ENCODE measurements around the gene S100PBP.

S100PBP gene

GRCh38 chr1:32817159-32817814, at the start of gene S100PBP, which contains the start of gene YARS1:
TSS of gene S100PBP (plus strand) at chr1:32817653. CDS start at chr1:32826100, 8,447 bp downstream.
TSS of gene YARS1 (minus strand) at chr1:32817358. CDS start at chr1:32817244, 114 bp downstream.
- DNase-seq = peak; percentile 100

- DNase-seq = no peak
These were observed 49.2 kb upstream of the S100PBP start for GRCh38 chr1:32768110-32768850.

GRCh38 chr1:32769524-32770220, 47.8 kb upstream of the S100PBP start:
- DNase-seq = no peak

GRCh38 chr1:32770221-32770731, 47.2 kb upstream of the S100PBP start:
- no peak for DNase-seq

GRCh38 chr1:32770741-32771548, 46.5 kb upstream of the S100PBP start:
- no peak for DNase-seq

- no peak for DNase-seq
These were observed 45.7 kb upstream of the S100PBP start for GRCh38 chr1:32771561-32772280.

- no peak for DNase-seq
These were observed 45.0 kb upstream of the S100PBP start for GRCh38 chr1:32772281-32773017.

- DNase-seq = peak; percentile 80
These were observed 44.3 kb upstream of the S100PBP start for GRCh38 chr1:32773018-32773763.

- no peak for DNase-seq
These were observed 43.5 kb upstream of the S100PBP start for GRCh38 chr1:32773764-32774463.

GRCh38 chr1:32774464-32774808, 43.0 kb upstream of the S100PBP start:
- no peak for DNase-seq

GRCh38 chr1:32774950-32775634, 42.4 kb upstream of the S100PBP start:
- DNase-seq = no peak

GRCh38 chr1:32775640-32776337, 41.7 kb upstream of the S100PBP start:
- no peak for DNase-seq

GRCh38 chr1:32779242-32779641, 38.2 kb upstream of the S100PBP start:
- DNase-seq = no peak

- no peak for DNase-seq
These were observed 37.4 kb upstream of the S100PBP start for GRCh38 chr1:32780005-32780404.

GRCh38 chr1:32780628-32781234, 36.7 kb upstream of the S100PBP start:
- DNase-seq = no peak

GRCh38 chr1:32782086-32782485, 35.4 kb upstream of the S100PBP start:
- no peak for DNase-seq

GRCh38 chr1:32783851-32784250, 33.6 kb upstream of the S100PBP start:
- DNase-seq = no peak

GRCh38 chr1:32784817-32785216, 32.6 kb upstream of the S100PBP start:
- no peak for DNase-seq

Data from stimulated activated CD4-positive, alpha-beta T cell treated with anti-CD3 and anti-CD28 coated beads, Interleukin-15, amount 100 ng/mL, for 24 hours (primary cell).